Measurements from ENCODE around the gene MEIS2.

DNA sequence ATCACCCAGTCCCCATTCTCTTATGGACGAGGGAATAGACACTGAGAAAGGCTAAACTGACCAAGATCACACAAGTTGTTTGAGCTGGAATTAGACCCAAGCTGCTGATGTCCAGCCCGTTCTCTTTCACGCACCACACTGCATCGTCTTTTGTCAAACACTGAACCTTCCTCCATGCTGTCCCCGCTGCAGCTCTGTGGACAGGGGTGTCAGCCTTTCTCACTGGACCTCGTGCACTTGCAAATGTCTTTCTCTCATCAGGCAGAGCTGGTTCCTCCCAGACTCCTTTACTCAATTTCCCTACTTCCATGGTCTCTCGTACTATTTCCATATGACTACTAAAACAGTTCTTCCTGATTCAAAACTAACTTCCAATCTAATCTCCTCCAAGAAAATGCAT, 161.6 kb downstream of the MEIS2 start:
- no peak for TF ChIP-seq TAF1 (IDR thresholded peaks at IDR 0.05; ENCODE audit: borderline replicate concordance, low read depth, low read length)
- no peak for TF ChIP-seq POLR2A (IDR thresholded peaks at IDR 0.05; ENCODE audit: low read depth, low read length)

Measured in GM12892 (cell line).